ENCODE results near the gene FRMD6. TPM values are rescaled to one million over a fixed set of nuclear protein-coding genes. Genes with fewer than 3 reads are reported as not detected.
"Not testable (repeated sequence)": the region's sequence is repeated elsewhere in the genome, so short reads cannot be mapped to it uniquely, and the experiment has no call there.

FRMD6 gene
- total RNA-seq, 2 experiments from 2014 or later: 3.4 to 3.9 TPM

- no peaks in the 10 kb centered on the region for H3K9me3 Mint-ChIP-seq
- H3K27me3 Mint-ChIP-seq: no peaks in the 10 kb centered on the region
- no peaks in the 10 kb centered on the region for H3K4me1 Mint-ChIP-seq
- no peak overlapping the region for H3K27ac Mint-ChIP-seq
- H3K36me3 Mint-ChIP-seq: no peaks in the 10 kb centered on the region
- no peak overlapping the region for H3K4me3 Mint-ChIP-seq
- DNase-seq: no peak
Observed at GRCh38 chr14:51620056-51620455, 31.7 kb upstream of the FRMD6 start.

- H3K4me1 Mint-ChIP-seq: peaks cover 1% of the 10 kb centered on the region
- DNase-seq: no peak
- no peaks in the 10 kb centered on the region for H3K9me3 Mint-ChIP-seq
- no peak overlapping the region for H3K27ac Mint-ChIP-seq
- H3K4me3 Mint-ChIP-seq: no peak overlapping the region
- no peaks in the 10 kb centered on the region for H3K36me3 Mint-ChIP-seq
- H3K27me3 Mint-ChIP-seq: no peaks in the 10 kb centered on the region
Observed at GRCh38 chr14:51621654-51622053, 30.1 kb upstream of the FRMD6 start.

- no peaks in the 10 kb centered on the region for H3K36me3 Mint-ChIP-seq
- no peaks in the 10 kb centered on the region for H3K27me3 Mint-ChIP-seq
- no peak for DNase-seq
- H3K9me3 Mint-ChIP-seq: no peaks in the 10 kb centered on the region
- H3K4me3 Mint-ChIP-seq: no peak overlapping the region
- H3K4me1 Mint-ChIP-seq: peaks cover 8% of the 10 kb centered on the region
- H3K27ac Mint-ChIP-seq: no peak overlapping the region
Observed at GRCh38 chr14:51622376-51622775, 29.3 kb upstream of the FRMD6 start.

- H3K4me3 Mint-ChIP-seq: no peak overlapping the region
- no peaks in the 10 kb centered on the region for H3K36me3 Mint-ChIP-seq
- DNase-seq: no peak
- no peak overlapping the region for H3K27ac Mint-ChIP-seq
- H3K27me3 Mint-ChIP-seq: no peaks in the 10 kb centered on the region
- H3K9me3 Mint-ChIP-seq: no peaks in the 10 kb centered on the region
- H3K4me1 Mint-ChIP-seq: peaks cover 10% of the 10 kb centered on the region
Observed at GRCh38 chr14:51624955-51625569, 26.6 kb upstream of the FRMD6 start.

- Mint-ChIP-seq H3K27me3 (no peaks in the 10 kb centered on the region), H3K36me3 (no peaks in the 10 kb centered on the region), H3K4me3 (no peak overlapping the region), H3K27ac (no peak overlapping the region), H3K4me1 (peaks cover 10% of the 10 kb centered on the region), H3K9me3 (no peaks in the 10 kb centered on the region)
- no peak for DNase-seq
Observed at GRCh38 chr14:51626185-51626584, 25.5 kb upstream of the FRMD6 start.

GRCh38 chr14:51626788-51627187 is 24.9 kb upstream of the FRMD6 start:
- Mint-ChIP-seq H3K27me3 (no peaks in the 10 kb centered on the region), H3K27ac (no peak overlapping the region), H3K4me1 (peaks cover 10% of the 10 kb centered on the region), H3K4me3 (no peak overlapping the region), H3K36me3 (no peaks in the 10 kb centered on the region), H3K9me3 (no peaks in the 10 kb centered on the region)
- DNase-seq: no peak

- Mint-ChIP-seq H3K36me3 (no peaks in the 10 kb centered on the region), H3K27ac (no peak overlapping the region), H3K4me1 (peaks cover 10% of the 10 kb centered on the region), H3K9me3 (no peaks in the 10 kb centered on the region), H3K4me3 (no peak overlapping the region), H3K27me3 (no peaks in the 10 kb centered on the region)
- DNase-seq: no peak
Observed at GRCh38 chr14:51627313-51627712, 24.4 kb upstream of the FRMD6 start.

- Mint-ChIP-seq H3K27ac (no peak overlapping the region), H3K27me3 (peaks cover 4% of the 10 kb centered on the region), H3K36me3 (no peaks in the 10 kb centered on the region), H3K9me3 (no peaks in the 10 kb centered on the region), H3K4me3 (no peak overlapping the region), H3K4me1 (peaks cover 10% of the 10 kb centered on the region)
- no peak for DNase-seq
Observed at GRCh38 chr14:51628238-51628637, 23.5 kb upstream of the FRMD6 start.

GRCh38 chr14:51630987-51631386 is 20.7 kb upstream of the FRMD6 start:
- no peak overlapping the region for H3K4me3 Mint-ChIP-seq
- peaks cover 14% of the 10 kb centered on the region for H3K27me3 Mint-ChIP-seq
- H3K27ac Mint-ChIP-seq: no peak overlapping the region

GRCh38 chr14:51633298-51633697 is 18.4 kb upstream of the FRMD6 start:
- not testable (repeated sequence) for H3K4me3 Mint-ChIP-seq, H3K9me3 Mint-ChIP-seq, H3K36me3 Mint-ChIP-seq, H3K4me1 Mint-ChIP-seq, H3K27ac Mint-ChIP-seq, DNase-seq
- peaks cover 21% of the 10 kb centered on the region for H3K27me3 Mint-ChIP-seq

More at GRCh38 chr14:51630987-51631386, 20.7 kb upstream of the FRMD6 start:
- Mint-ChIP-seq H3K9me3 (no peaks in the 10 kb centered on the region), H3K36me3 (no peaks in the 10 kb centered on the region), H3K4me1 (peaks cover 10% of the 10 kb centered on the region)
- no peak for DNase-seq

GRCh38 chr14:51636109-51636508 is 15.6 kb upstream of the FRMD6 start:
- H3K9me3 Mint-ChIP-seq: no peaks in the 10 kb centered on the region

GRCh38 chr14:51638071-51638944 is 13.4 kb upstream of the FRMD6 start:
- H3K4me1 Mint-ChIP-seq: no peaks in the 10 kb centered on the region
- H3K36me3 Mint-ChIP-seq: no peaks in the 10 kb centered on the region
- DNase-seq: no peak
- H3K27ac Mint-ChIP-seq: no peak overlapping the region
- no peak overlapping the region for H3K4me3 Mint-ChIP-seq
- H3K27me3 Mint-ChIP-seq: peaks cover 17% of the 10 kb centered on the region
- H3K9me3 Mint-ChIP-seq: no peaks in the 10 kb centered on the region

More at GRCh38 chr14:51636109-51636508, 15.6 kb upstream of the FRMD6 start:
- H3K4me3 Mint-ChIP-seq: no peak overlapping the region
- H3K27ac Mint-ChIP-seq: no peak overlapping the region
- DNase-seq: no peak
- no peaks in the 10 kb centered on the region for H3K36me3 Mint-ChIP-seq
- peaks cover 21% of the 10 kb centered on the region for H3K27me3 Mint-ChIP-seq
- no peaks in the 10 kb centered on the region for H3K4me1 Mint-ChIP-seq

GRCh38 chr14:51639668-51640316 is 11.9 kb upstream of the FRMD6 start:
- no peak for DNase-seq
- Mint-ChIP-seq H3K4me1 (no peaks in the 10 kb centered on the region), H3K27me3 (peaks cover 11% of the 10 kb centered on the region), H3K9me3 (no peaks in the 10 kb centered on the region), H3K4me3 (no peak overlapping the region), H3K27ac (no peak overlapping the region), H3K36me3 (no peaks in the 10 kb centered on the region)

- H3K36me3 Mint-ChIP-seq: no peaks in the 10 kb centered on the region
- no peak for DNase-seq
- H3K9me3 Mint-ChIP-seq: no peaks in the 10 kb centered on the region
- H3K4me1 Mint-ChIP-seq: no peaks in the 10 kb centered on the region
- no peak overlapping the region for H3K4me3 Mint-ChIP-seq
- no peak overlapping the region for H3K27ac Mint-ChIP-seq
- H3K27me3 Mint-ChIP-seq: no peaks in the 10 kb centered on the region
Observed at GRCh38 chr14:51643140-51643539, 8.6 kb upstream of the FRMD6 start.

GRCh38 chr14:51644217-51644933 is 7.3 kb upstream of the FRMD6 start:
- H3K27ac Mint-ChIP-seq: no peak overlapping the region
- no peak for DNase-seq
- no peak overlapping the region for H3K4me3 Mint-ChIP-seq
- no peaks in the 10 kb centered on the region for H3K9me3 Mint-ChIP-seq
- no peaks in the 10 kb centered on the region for H3K27me3 Mint-ChIP-seq
- H3K36me3 Mint-ChIP-seq: no peaks in the 10 kb centered on the region
- H3K4me1 Mint-ChIP-seq: no peaks in the 10 kb centered on the region

Data from activated naive CD8-positive, alpha-beta T cell treated with anti-CD3 and anti-CD28 coated beads for 36 hours (primary cell).